C1 segment of cervical spinal cord (tissue), 14 donors: ENCODE measurements around the gene CLDN1.

ENCODE experiments used
- DNase-seq, 14 donors: peaks; one replicate each; lab custom pipeline; 2025; lab: John Stamatoyannopoulos, UW

The CLDN1 gene

GRCh38 chr3:190321789-190322603, at the start of gene CLDN1:
TSS of gene CLDN1 (minus strand) at chr3:190322446. CDS start at chr3:190322206, 240 bp downstream.
- DNase-seq = peak in 12 of 14 donors; percentile 5 to 78 (median 52)

- DNase-seq = no peak
Measured at GRCh38 chr3:190371152-190371551, 48.9 kb upstream of the CLDN1 start.

GRCh38 chr3:190370369-190370768, 48.1 kb upstream of the CLDN1 start:
- no peak for DNase-seq

GRCh38 chr3:190369668-190370295, 47.5 kb upstream of the CLDN1 start:
- no peak for DNase-seq

GRCh38 chr3:190368881-190369280, 46.6 kb upstream of the CLDN1 start:
- no peak for DNase-seq

GRCh38 chr3:190366133-190366532, 43.9 kb upstream of the CLDN1 start:
- no peak for DNase-seq

GRCh38 chr3:190362258-190362657, 40.0 kb upstream of the CLDN1 start:
- DNase-seq = no peak

- no peak for DNase-seq
Measured at GRCh38 chr3:190361791-190362190, 39.5 kb upstream of the CLDN1 start.

- no peak for DNase-seq
Measured at GRCh38 chr3:190360228-190360627, 38.0 kb upstream of the CLDN1 start.

GRCh38 chr3:190359813-190360212, 37.6 kb upstream of the CLDN1 start:
- no peak for DNase-seq

GRCh38 chr3:190357468-190357867, 35.2 kb upstream of the CLDN1 start:
- no peak for DNase-seq

- DNase-seq = no peak
Measured at GRCh38 chr3:190356246-190356645, 34.0 kb upstream of the CLDN1 start.

GRCh38 chr3:190352861-190353457, 30.7 kb upstream of the CLDN1 start:
- DNase-seq = no peak

- no peak for DNase-seq
Measured at GRCh38 chr3:190346541-190346940, 24.3 kb upstream of the CLDN1 start.

- no peak for DNase-seq
Measured at GRCh38 chr3:190345878-190346277, 23.6 kb upstream of the CLDN1 start.

- DNase-seq = no peak
Measured at GRCh38 chr3:190345027-190345821, 23.0 kb upstream of the CLDN1 start.

GRCh38 chr3:190340071-190340470, 17.8 kb upstream of the CLDN1 start:
- DNase-seq = no peak

- DNase-seq = no peak
Measured at GRCh38 chr3:190339130-190339529, 16.9 kb upstream of the CLDN1 start.

GRCh38 chr3:190338717-190339116, 16.5 kb upstream of the CLDN1 start:
- no peak for DNase-seq

- DNase-seq = no peak
Measured at GRCh38 chr3:190337301-190337700, 15.1 kb upstream of the CLDN1 start.

- DNase-seq = no peak
Measured at GRCh38 chr3:190336516-190337189, 14.4 kb upstream of the CLDN1 start.
